ENCODE results near the gene GLRB.
"Not testable (repeated sequence)": the region's sequence is repeated elsewhere in the genome, so short reads cannot be mapped to it uniquely, and the experiment has no call there.

The GLRB gene

GRCh38 chr4:157165935-157166610 is 90.1 kb downstream of the GLRB start:
- DNase-seq (ENCODE audit: low read depth): no peak
- no peak for TF ChIP-seq CTCF (IDR thresholded peaks at IDR 0.05; ENCODE audit: low read length, missing control alignments)
- H3K4me3 ChIP-seq (replicated peaks; ENCODE audit: low read depth, low read length): no peak overlapping the region

DNA sequence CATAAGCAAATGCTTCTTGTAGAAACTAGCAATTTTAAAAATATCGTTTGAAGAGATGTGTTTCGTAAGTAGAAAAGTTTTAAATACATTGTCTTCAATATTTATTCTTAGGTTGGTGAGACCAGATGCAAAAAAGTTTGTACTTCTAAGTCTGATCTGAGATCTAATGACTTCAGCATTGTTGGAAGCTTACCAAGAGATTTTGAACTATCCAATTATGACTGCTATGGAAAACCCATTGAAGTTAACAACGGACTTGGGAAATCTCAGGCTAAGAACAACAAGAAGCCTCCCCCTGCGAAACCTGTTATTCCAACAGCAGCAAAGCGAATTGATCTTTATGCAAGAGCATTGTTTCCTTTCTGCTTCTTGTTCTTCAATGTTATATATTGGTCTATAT is 94.4 kb downstream of the GLRB start:
- H3K4me3 ChIP-seq (replicated peaks; ENCODE audit: low read depth, low read length): no peak overlapping the region
- DNase-seq (ENCODE audit: low read depth): peak; percentile 4
- TF ChIP-seq CTCF (IDR thresholded peaks at IDR 0.05; ENCODE audit: low read length, missing control alignments): no peak

- no peak overlapping the region for H3K4me3 ChIP-seq (replicated peaks; ENCODE audit: low read depth, low read length)
- peak; percentile 26 for DNase-seq (ENCODE audit: low read depth)
- TF ChIP-seq CTCF (IDR thresholded peaks at IDR 0.05; ENCODE audit: low read length, missing control alignments): peak; percentile 29
Measured at GRCh38 chr4:157172011-157172410, 96.1 kb downstream of the GLRB start.

DNA sequence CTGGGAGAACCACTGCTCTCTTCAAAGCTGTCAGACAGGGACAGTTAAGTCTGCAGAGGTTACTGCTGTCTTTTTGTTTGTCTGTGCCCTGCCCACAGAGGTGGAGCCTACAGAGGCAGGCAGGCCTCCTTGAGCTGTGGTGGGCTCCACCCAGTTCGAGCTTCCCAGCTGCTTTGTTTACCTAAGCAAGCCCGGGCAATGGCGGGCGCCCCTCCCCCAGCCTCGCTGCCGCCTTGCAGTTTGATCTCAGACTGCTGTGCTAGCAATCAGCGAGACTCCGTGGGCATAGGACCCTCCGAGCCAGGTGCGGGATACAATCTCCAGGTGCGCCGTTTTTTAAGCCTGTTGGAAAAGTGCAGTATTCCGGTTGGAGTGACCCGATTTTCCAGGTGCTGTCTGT is 104.3 kb downstream of the GLRB start:
- not testable (repeated sequence) for DNase-seq (ENCODE audit: low read depth); H3K4me3 ChIP-seq (replicated peaks; ENCODE audit: low read depth, low read length)

DNA sequence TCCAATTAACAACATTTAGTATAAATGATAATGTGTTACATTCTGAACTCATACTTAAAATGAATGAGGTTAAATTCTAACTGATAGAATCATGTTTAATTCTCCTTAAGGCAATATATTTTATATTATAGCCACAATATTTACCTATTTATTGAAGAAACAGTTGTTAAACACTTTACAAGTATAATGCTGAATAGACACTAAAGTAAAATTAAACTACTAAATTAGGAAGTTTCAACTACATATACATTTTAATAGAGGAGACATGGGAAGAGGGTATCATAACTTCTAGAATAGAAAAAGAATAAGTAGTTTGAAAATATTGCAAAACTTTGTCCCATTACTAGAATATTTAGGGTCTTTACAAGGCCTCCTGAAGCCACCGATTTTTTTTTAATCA is 108.3 kb downstream of the GLRB start:
- TF ChIP-seq CTCF (IDR thresholded peaks at IDR 0.05; ENCODE audit: low read length, missing control alignments): no peak
- H3K4me3 ChIP-seq (replicated peaks; ENCODE audit: low read depth, low read length): no peak overlapping the region
- no peak for DNase-seq (ENCODE audit: low read depth)

DNA sequence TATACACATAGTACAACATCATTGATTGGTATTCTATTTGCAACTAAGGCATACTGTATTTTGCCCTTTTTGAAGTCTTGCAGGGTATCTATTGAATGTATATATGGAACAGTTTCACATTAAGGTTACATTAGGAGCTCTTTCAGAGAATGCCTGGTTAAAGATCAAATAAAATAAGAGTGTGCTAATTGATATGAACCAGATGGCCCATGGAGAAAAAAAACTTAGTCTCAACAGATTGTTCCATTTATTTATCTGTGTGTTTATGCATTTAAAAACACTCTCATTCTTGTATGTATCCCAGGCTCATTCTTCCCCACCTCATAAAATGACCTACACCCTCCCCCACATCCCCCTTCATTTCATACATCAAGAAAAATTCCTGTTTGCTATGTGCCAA is 109.4 kb downstream of the GLRB start:
- DNase-seq (ENCODE audit: low read depth): no peak
- H3K4me3 ChIP-seq (replicated peaks; ENCODE audit: low read depth, low read length): no peak overlapping the region
- TF ChIP-seq CTCF (IDR thresholded peaks at IDR 0.05; ENCODE audit: low read length, missing control alignments): no peak

- no peak for DNase-seq (ENCODE audit: low read depth)
- TF ChIP-seq CTCF (IDR thresholded peaks at IDR 0.05; ENCODE audit: low read length, missing control alignments): no peak
- no peak overlapping the region for H3K4me3 ChIP-seq (replicated peaks; ENCODE audit: low read depth, low read length)
Measured at GRCh38 chr4:157195374-157195773, 119.4 kb downstream of the GLRB start.
